Mesenchymal stem cell (in vitro differentiated cells and primary cell): Measurements from ENCODE around the gene FCRLA.
A peak's percentile ranks its signal among the peaks of the same experiment; 100 is the strongest.

ENCODE experiments used
- DNase-seq: peaks from one replicate; pipeline ENCODE4 v3.0.0-alpha.2; 2013
- H2AFZ ChIP-seq: one replicate; pipeline ENCODE4 v1.6.1; 2013; ENCODE audit warnings: low read depth, mild to moderate bottlenecking, control low read depth, inconsistent platforms, low read length, moderate library complexity
- H2AK5ac ChIP-seq: 2 replicates; pipeline ENCODE4 v1.6.1; 2013; ENCODE audit warnings: low read length, moderate library complexity, mild to moderate bottlenecking, inconsistent platforms; ENCODE audit not compliant: severe bottlenecking
- H2BK120ac ChIP-seq: one replicate; pipeline ENCODE4 v1.6.1; 2013; ENCODE audit warnings: low read depth, mild to moderate bottlenecking, inconsistent platforms, low read length, moderate library complexity
- H2BK12ac ChIP-seq, 2 experiments: one replicate each; pipeline ENCODE4 v1.6.1; 2013; ENCODE audit warnings: inconsistent platforms in 2 of 2, low read length in 2 of 2, mild to moderate bottlenecking in 2 of 2, moderate library complexity in 2 of 2, control low read depth in 1 of 2
- H2BK15ac ChIP-seq: one replicate; pipeline ENCODE4 v1.6.1; 2013; ENCODE audit warnings: mild to moderate bottlenecking, low read depth, inconsistent platforms; ENCODE audit not compliant: poor library complexity, severe bottlenecking
- H2BK5ac ChIP-seq: 2 replicates; pipeline ENCODE4 v1.6.1; 2013; ENCODE audit warnings: low read depth, mild to moderate bottlenecking, low read length, control low read depth, inconsistent platforms; ENCODE audit not compliant: poor library complexity, severe bottlenecking
- H3K14ac ChIP-seq, 2 experiments: one replicate each; pipeline ENCODE4 v1.6.1; 2013; ENCODE audit warnings: inconsistent platforms in 2 of 2, low read length in 2 of 2, control low read depth in 1 of 2, mild to moderate bottlenecking in 1 of 2, moderate library complexity in 1 of 2
- H3K18ac ChIP-seq, 2 experiments: one replicate each; pipeline ENCODE4 v1.6.1; 2013; ENCODE audit warnings: inconsistent platforms in 2 of 2, low read length in 2 of 2, control low read depth in 1 of 2, low read depth in 1 of 2, mild to moderate bottlenecking in 1 of 2
- H3K23ac ChIP-seq, 2 experiments: one replicate each; pipeline ENCODE4 v1.6.1; 2013; ENCODE audit warnings: inconsistent platforms in 2 of 2, low read length in 2 of 2, mild to moderate bottlenecking in 2 of 2, moderate library complexity in 2 of 2, control low read depth in 1 of 2
- H3K27ac ChIP-seq: 2 replicates; pipeline ENCODE4 v1.5.1; 2013; ENCODE audit warnings: mild to moderate bottlenecking, moderate library complexity, low read length, control low read depth, inconsistent platforms; ENCODE audit not compliant: poor library complexity, severe bottlenecking
- H3K27me3 ChIP-seq, 2 experiments: 2 replicates each; pipeline versions ENCODE4 v1.6.1 to v1.7.0; 2013; ENCODE audit warnings: low read length in 2 of 2, mild to moderate bottlenecking in 2 of 2, moderate library complexity in 2 of 2, control low read depth in 1 of 2, inconsistent platforms in 1 of 2; ENCODE audit not compliant: control insufficient read depth in 1 of 2, insufficient read depth in 1 of 2
- H3K36me3 ChIP-seq, 2 experiments: 2 replicates each; pipeline versions ENCODE4 v1.6.1 to v1.7.0; 2013; ENCODE audit warnings: low read length in 2 of 2, control low read depth in 1 of 2, inconsistent platforms in 1 of 2, low read depth in 1 of 2, mild to moderate bottlenecking in 1 of 2; ENCODE audit not compliant: insufficient read depth in 2 of 2, control insufficient read depth in 1 of 2
- H3K4ac ChIP-seq, 2 experiments: one replicate each; pipeline ENCODE4 v1.6.1; 2013; ENCODE audit warnings: inconsistent platforms in 2 of 2, low read length in 2 of 2, mild to moderate bottlenecking in 2 of 2, moderate library complexity in 2 of 2, control low read depth in 1 of 2, low read depth in 1 of 2
- H3K4me1 ChIP-seq: 2 replicates; pipeline ENCODE4 v1.6.1; 2013; ENCODE audit warnings: low read depth, low read length, control low read depth; ENCODE audit not compliant: control insufficient read depth, insufficient read depth
- H3K4me2 ChIP-seq: 2 replicates; pipeline ENCODE4 v1.6.1; 2013; ENCODE audit warnings: low read length, mild to moderate bottlenecking, inconsistent platforms; ENCODE audit not compliant: poor library complexity, severe bottlenecking
- H3K4me3 ChIP-seq, 2 experiments: 2 replicates each; pipeline versions ENCODE4 v1.5.1 to v1.7.0; 2013; ENCODE audit warnings: low read length in 2 of 2, mild to moderate bottlenecking in 2 of 2, control low read depth in 1 of 2, low read depth in 1 of 2; ENCODE audit not compliant: insufficient read depth in 1 of 2
- H3K79me1 ChIP-seq: replicated peaks from 2 replicates; pipeline ENCODE4 v1.6.1; 2013; ENCODE audit warnings: mild to moderate bottlenecking, control low read depth, low read length, inconsistent platforms; ENCODE audit not compliant: poor library complexity, severe bottlenecking
- H3K9ac ChIP-seq: 2 replicates; pipeline ENCODE4 v1.7.0; 2013; ENCODE audit warnings: mild to moderate bottlenecking, low read length, moderate library complexity
- H3K9me3 ChIP-seq: 2 replicates; pipeline ENCODE4 v1.7.0; 2013; ENCODE audit warnings: mild to moderate bottlenecking, low read length; ENCODE audit not compliant: control insufficient read depth
- H4K8ac ChIP-seq: one replicate; pipeline ENCODE4 v1.6.1; 2013; ENCODE audit warnings: inconsistent platforms, mild to moderate bottlenecking, low read length, moderate library complexity
- H4K91ac ChIP-seq: one replicate; pipeline ENCODE4 v1.6.1; 2013; ENCODE audit warnings: mild to moderate bottlenecking, low read length, inconsistent platforms
- WGBS: methylation state at CpG from one replicate; pipeline ENCODE4 v1.1.7; 2013; ENCODE audit warnings: mixed read lengths; 5-methylcytosine and 5-hydroxymethylcytosine counted together

FCRLA gene

DNA sequence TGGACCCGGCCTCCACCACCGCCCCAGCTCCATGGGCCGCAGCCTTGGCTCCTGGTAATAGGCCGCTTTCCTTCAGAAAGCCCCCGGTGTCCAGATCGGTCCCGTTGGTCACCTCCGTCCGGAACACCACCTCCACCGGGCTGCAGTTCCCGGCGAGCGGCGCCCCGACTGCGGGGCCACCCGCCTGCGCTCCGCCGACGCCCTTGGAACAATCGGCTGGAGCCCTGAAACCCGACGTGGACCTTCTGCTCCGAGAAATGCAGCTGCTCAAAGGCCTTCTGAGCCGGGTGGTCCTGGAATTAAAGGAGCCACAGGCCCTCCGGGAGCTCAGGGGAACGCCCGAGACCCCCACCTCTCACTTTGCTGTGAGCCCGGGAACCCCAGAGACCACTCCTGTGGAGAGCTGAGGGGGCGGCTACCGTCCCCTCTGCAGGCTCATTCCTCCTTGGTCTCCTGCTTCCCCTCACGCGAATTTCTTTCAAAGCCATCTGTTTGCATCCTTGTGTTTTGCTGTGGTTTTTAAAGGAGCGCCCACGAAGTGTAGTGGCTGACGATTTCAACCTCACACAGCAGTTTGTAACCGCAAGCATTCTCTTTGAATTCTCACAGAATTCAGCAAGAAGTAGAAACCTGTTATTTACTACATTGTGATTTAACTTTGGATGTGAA, 20.4 kb downstream of the FCRLA start:
- Histone ChIP-seq H3K79me1 (no peaks in the 10 kb centered on the region), H2BK120ac (peak overlapping the region; percentile 96), H3K27me3 (peaks cover 0 to 39% of the 10 kb centered on the region in 2 experiments), H4K8ac (peak overlapping the region; percentile 96), H3K4me3 (peak overlapping the region; percentile 83 to 84), H3K36me3 (no peaks in the 10 kb centered on the region), H4K91ac (peak overlapping the region; percentile 98), H3K23ac (peak overlapping the region; percentile 38 to 46), H3K9ac (peak overlapping the region; percentile 95), H2BK15ac (peak overlapping the region; percentile 100), H3K4me2 (peak overlapping the region; percentile 95), H3K4ac (peak overlapping the region; percentile 95 to 96), H2BK5ac (no peak overlapping the region), H3K9me3 (no peaks in the 10 kb centered on the region), H3K18ac (peak overlapping the region; percentile 40 to 96), H2BK12ac (peak overlapping the region; percentile 64 to 75), H2AFZ (peak overlapping the region; percentile 72), H3K14ac (peak overlapping the region in 1 of 2 experiments; percentile 53), H3K4me1 (peaks cover 13% of the 10 kb centered on the region), H2AK5ac (no peak overlapping the region), H3K27ac (peak overlapping the region; percentile 50)
- WGBS = 0% methylated on average over 36 of the region's 38 CpGs
- peak; percentile 89 for DNase-seq

DNA sequence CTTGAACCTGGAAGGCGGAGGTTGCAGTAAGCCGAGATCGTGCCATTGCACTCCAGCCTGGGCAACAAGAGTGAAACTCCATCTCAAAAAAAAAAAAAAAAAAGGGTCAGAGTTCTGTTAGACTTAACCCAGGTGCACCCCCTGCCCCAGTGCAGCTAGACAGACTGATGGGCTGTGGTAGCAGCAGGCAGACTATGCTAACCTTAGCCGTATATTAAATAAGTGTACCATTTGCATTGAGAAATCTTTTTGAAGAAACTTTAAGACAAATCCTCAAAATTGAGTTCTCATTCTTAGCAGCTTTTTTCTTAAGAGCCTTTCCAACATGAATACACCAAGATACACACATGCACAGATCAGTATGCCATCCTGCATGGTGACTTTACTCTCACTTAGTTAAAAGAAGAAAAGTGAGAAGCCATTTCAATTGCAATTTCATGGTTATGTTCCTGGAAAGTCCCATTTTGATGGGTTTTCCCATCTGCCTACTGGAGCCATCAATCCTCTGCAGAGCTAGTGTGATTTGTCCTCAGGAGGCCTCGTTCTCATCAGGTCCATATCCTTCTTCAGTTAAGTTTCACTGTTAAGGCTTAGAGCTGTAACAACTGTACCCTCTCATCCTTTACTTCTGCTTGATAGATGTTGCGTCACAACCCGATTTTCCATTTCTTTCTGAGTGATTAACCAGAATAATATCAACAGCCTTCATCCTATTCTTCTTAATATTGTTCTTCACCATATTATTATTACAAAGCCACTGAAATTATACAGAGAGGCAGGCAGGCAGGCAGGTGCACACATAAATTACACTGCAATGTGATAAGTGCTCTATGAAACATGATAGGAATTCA, 21.6 kb downstream of the FCRLA start:
- Histone ChIP-seq H2BK120ac (no peak overlapping the region), H3K27ac (no peak overlapping the region)

DNA sequence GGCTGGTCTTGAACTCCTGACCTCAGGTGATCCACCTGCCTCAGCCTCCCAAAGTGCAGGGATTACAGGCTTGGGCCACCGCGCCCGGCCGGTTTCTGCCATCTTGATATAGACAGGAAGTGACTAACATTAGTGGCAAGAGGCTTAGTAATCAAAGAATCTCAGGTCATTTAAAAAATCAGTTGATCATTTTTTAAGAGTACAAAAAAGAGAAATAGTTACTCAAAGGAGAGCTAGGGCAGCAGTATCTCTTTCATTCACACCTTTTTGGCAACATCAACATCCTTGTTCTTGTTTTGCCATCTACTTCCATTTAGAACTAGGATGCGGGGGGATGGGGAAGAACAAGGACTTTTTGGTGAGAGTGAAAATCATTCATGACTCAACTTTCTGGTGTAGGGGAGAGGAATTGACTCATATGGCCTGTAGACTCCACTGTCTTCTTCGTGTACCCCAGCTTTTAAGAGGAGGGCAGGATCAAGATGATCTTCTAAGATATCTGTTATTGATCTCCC, 23.1 kb downstream of the FCRLA start:
- Histone ChIP-seq H2BK12ac (no peak overlapping the region), H3K27ac (no peak overlapping the region), H2BK5ac (no peak overlapping the region), H4K91ac (no peak overlapping the region), H2AK5ac (no peak overlapping the region), H2BK120ac (no peak overlapping the region), H3K14ac (no peak overlapping the region), H3K9ac (no peak overlapping the region), H3K23ac (no peak overlapping the region), H3K36me3 (no peaks in the 10 kb centered on the region), H4K8ac (no peak overlapping the region), H3K27me3 (peaks cover 0 to 18% of the 10 kb centered on the region in 2 experiments), H3K4me1 (peaks cover 13% of the 10 kb centered on the region), H3K18ac (no peak overlapping the region), H2AFZ (no peak overlapping the region), H3K4me3 (no peak overlapping the region), H3K79me1 (no peaks in the 10 kb centered on the region), H3K4ac (no peak overlapping the region), H2BK15ac (no peak overlapping the region), H3K9me3 (no peaks in the 10 kb centered on the region), H3K4me2 (no peak overlapping the region)
- 32% methylated on average over 2 of the region's 6 CpGs for WGBS
- peak; percentile 62 for DNase-seq

More for the DNA sequence above, 21.6 kb downstream of the FCRLA start:
- H4K91ac ChIP-seq = no peak overlapping the region
- H2BK5ac ChIP-seq = no peak overlapping the region
- H2BK12ac ChIP-seq = no peak overlapping the region
- no peak overlapping the region for H3K14ac ChIP-seq
- H3K23ac ChIP-seq = no peak overlapping the region
- H4K8ac ChIP-seq = no peak overlapping the region
- H3K4me2 ChIP-seq = no peak overlapping the region
- peaks cover 13% of the 10 kb centered on the region for H3K4me1 ChIP-seq
- no peaks in the 10 kb centered on the region for H3K36me3 ChIP-seq
- no peak overlapping the region for H3K4me3 ChIP-seq
- no peak overlapping the region for H2BK15ac ChIP-seq
- no peak overlapping the region for H2AK5ac ChIP-seq
- no peak overlapping the region for H3K4ac ChIP-seq
- no peak for DNase-seq
- H3K18ac ChIP-seq = no peak overlapping the region
- H3K79me1 ChIP-seq = no peaks in the 10 kb centered on the region
- peaks cover 0 to 28% of the 10 kb centered on the region in 2 experiments for H3K27me3 ChIP-seq
- no peak overlapping the region for H2AFZ ChIP-seq
- WGBS = 98% methylated on average over 4 of the region's 7 CpGs
- no peak overlapping the region for H3K9ac ChIP-seq
- H3K9me3 ChIP-seq = no peaks in the 10 kb centered on the region

DNA sequence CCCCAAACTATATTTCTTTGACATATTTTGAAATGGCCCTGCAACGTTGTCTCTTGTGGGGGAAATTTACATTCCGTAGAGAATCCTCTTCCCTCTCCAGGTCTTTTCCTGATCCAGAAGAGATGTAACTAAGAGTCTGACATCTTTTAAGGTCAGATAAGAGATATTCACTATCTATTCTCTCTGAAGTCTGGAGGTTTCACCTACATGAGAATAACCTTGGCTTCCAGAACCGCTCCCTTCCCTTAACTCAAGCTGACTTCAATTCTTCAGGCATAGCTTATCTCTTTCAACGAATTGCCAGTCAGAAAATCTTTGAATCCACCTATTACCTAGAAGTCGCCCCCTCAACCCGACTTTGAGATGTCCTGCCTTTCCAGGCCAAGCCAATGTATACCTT, 24.2 kb downstream of the FCRLA start:
- Histone ChIP-seq H3K14ac (no peak overlapping the region), H3K79me1 (no peaks in the 10 kb centered on the region), H3K27ac (no peak overlapping the region), H2BK12ac (no peak overlapping the region), H2AFZ (no peak overlapping the region), H2AK5ac (no peak overlapping the region), H3K9me3 (no peaks in the 10 kb centered on the region), H4K91ac (no peak overlapping the region), H3K18ac (no peak overlapping the region), H3K4ac (no peak overlapping the region), H2BK15ac (no peak overlapping the region), H3K4me3 (no peak overlapping the region), H3K9ac (no peak overlapping the region), H3K27me3 (peaks cover 0 to 21% of the 10 kb centered on the region in 2 experiments), H3K4me1 (peaks cover 8% of the 10 kb centered on the region), H2BK120ac (no peak overlapping the region), H2BK5ac (no peak overlapping the region), H4K8ac (no peak overlapping the region), H3K23ac (no peak overlapping the region), H3K36me3 (no peaks in the 10 kb centered on the region), H3K4me2 (no peak overlapping the region)
- no peak for DNase-seq
- 66% methylated on average over 4 of the region's 6 CpGs for WGBS
